ENCODE results near the gene GNG8.

The GNG8 gene

GRCh38 chr19:46616631-46617322, 19.2 kb downstream of the GNG8 start:
- DNase-seq: no peak

- DNase-seq: no peak
Observed at GRCh38 chr19:46615966-46616365, 20.0 kb downstream of the GNG8 start.

GRCh38 chr19:46614114-46614722, 21.8 kb downstream of the GNG8 start:
- peak; percentile 82 for DNase-seq

- DNase-seq: no peak
Observed at GRCh38 chr19:46613525-46613924, 22.5 kb downstream of the GNG8 start.

- no peak for DNase-seq
Observed at GRCh38 chr19:46611776-46612175, 24.2 kb downstream of the GNG8 start.

GRCh38 chr19:46610851-46611770, 24.9 kb downstream of the GNG8 start:
- DNase-seq: no peak

GRCh38 chr19:46610413-46610775, 25.6 kb downstream of the GNG8 start:
- no peak for DNase-seq

- DNase-seq: no peak
Observed at GRCh38 chr19:46609511-46610412, 26.2 kb downstream of the GNG8 start.

- DNase-seq: no peak
Observed at GRCh38 chr19:46608581-46609345, 27.2 kb downstream of the GNG8 start.

- no peak for DNase-seq
Observed at GRCh38 chr19:46608178-46608577, 27.8 kb downstream of the GNG8 start.

- DNase-seq: no peak
Observed at GRCh38 chr19:46607448-46607841, 28.6 kb downstream of the GNG8 start.

- no peak for DNase-seq
Observed at GRCh38 chr19:46606681-46607447, 29.1 kb downstream of the GNG8 start.

- no peak for DNase-seq
Observed at GRCh38 chr19:46606019-46606418, 30.0 kb downstream of the GNG8 start.

GRCh38 chr19:46605356-46605821, 30.6 kb downstream of the GNG8 start:
- no peak for DNase-seq

- DNase-seq: no peak
Observed at GRCh38 chr19:46604781-46605355, 31.1 kb downstream of the GNG8 start.

GRCh38 chr19:46603752-46604231, 32.2 kb downstream of the GNG8 start:
- no peak for DNase-seq

GRCh38 chr19:46603195-46603637, 32.8 kb downstream of the GNG8 start:
- no peak for DNase-seq

GRCh38 chr19:46602392-46603194, 33.4 kb downstream of the GNG8 start:
- peak; percentile 55 for DNase-seq

Measured in stimulated activated CD4-positive, alpha-beta T cell treated with anti-CD3 and anti-CD28 coated beads, Interleukin-12 subunit alpha, Interleukin-12 subunit beta, amount 100 ng/mL, for 4 hours (primary cell).